ENCODE data around the gene ZNF878. TPM values are rescaled to one million over a fixed set of nuclear protein-coding genes. Genes with fewer than 3 reads are reported as not detected.

Gene ZNF878
- total RNA-seq = under 0.01 and 0.43 TPM in 2 replicates

DNA sequence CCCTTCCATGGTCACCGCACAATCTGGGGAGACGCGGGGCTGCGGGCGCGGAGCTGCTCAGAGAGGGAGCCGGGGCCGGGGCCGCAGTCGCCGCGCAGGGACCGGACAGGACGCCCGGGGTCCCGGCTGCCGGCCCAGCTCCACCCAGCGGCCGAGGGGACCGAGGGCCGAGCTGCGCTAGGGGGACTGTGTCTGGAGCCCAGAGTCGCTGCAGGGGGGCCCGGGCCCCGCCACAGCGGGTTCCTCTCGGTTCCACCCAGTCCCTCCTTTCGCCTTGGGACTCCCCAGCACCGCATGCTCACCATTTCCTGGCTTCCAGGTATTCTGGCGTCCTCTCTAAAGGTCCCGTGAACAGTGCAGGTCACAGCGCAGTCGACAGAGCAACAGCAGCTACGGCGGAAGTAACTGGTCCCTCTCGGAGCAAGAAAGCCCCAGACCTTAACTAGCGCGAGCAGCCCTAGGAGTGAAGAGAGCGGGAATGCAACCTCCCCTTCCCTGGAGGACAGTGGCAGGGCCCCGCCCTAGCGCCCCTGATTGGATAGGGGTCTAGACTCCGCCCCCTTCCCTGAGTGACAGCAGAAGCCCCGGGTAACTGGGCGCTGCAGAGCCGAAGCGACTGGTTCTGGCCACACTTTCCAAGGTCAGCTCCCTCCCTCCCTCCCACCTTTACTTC, at the start of gene ZNF878:
ZNF878 (minus strand) TSS at position 465 of the 673 bp plus-strand sequence; CDS start at position 305, 160 bp downstream.

DNA sequence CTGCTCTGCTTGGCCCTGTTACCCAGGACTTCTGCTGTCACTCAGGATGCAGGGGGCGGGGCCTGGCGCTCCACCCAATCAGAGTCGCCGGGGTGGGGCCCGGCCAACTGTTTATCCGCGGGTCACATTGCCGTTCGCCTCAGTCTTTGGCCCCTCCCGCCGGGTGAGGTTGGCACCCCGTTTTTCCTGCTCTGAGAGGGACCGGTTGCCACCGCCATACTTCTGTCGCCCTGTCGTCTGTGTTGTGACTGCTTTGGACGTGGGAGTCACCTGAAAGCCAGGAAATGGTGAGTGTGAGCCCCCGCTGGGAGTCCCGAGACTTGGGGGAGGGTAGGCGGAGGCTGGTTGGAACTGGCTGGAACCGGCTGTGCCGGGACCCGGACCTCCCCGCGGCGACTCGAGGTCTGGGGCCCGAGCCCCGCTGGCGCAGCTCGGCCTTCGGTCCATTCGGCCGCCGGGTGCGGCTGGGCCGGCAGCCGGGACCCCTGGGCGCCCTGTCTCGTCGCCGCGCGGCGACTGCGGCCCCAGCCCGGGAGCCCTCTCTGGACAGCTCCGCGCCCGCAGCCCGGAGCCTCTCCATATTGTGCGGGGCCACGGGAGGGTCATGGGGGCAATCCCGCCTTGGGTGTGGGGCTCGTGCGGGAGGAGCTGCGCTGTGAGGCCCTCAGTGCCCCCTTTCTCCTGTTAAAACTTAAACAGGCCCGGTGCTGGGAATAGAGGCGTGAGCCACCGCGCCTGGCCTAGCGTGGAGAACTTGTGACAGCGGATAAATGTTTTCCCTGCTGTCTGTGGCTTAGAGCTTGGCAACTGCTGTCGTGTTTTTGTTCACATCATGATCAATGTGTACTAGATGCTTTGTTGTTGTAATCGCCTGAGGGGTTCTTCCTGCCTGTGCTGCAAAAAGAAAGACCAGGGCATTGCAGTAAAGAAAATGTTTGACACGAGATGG, 12.1 kb upstream of the ZNF878 start, which contains the start of gene ZNF844:
ZNF844 (plus strand) TSS at position 142 of the 949 bp plus-strand sequence; CDS start at position 285, 143 bp downstream.

DNA sequence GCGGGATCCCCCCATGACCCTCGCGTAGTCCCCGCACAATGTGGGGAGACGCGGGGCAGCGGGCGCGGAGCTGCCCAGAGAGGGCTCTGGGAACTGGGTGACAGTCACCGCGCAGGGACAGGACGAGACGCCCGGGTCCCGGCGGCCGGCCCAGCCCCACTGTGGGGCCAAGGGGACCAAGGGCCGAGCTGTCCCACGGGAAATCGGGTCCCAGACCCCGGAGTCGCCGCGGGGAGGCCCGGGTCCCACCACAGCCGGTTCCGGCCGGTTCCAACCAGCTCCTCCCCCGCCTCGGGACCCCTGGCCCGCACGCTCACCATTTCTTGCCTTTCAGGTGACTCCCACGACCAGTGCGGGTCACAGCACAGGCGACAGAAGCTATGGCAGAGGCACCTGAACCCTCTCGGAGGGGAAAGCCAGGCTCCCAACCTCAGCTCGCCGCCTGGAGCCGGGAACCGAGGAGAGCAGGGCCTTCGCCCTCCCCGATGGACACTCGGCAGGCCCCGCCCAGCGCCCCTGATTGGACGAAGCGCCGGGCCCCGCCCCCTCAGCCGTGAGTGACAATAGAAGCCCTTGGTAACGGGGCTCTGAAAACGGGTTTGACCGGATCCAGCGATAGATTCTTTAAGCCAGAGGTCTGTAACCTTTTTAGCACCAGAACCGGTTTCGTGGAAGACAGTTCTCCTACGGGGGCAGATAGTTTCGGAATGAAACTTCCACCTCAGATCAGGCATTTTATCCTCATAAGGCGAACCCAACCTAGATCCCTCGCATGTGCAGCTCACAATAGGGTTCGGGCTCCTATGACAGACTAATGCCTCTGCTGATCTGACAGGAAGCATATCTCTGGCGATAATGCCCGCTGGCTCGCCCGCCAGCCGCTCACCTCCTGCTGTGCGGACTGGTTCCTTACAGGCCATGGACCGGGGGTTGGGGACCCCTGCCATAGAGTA, 17.3 kb downstream of the ZNF878 start, which contains the start of gene ZNF433:
ZNF433 (minus strand) TSS at position 460 of the 953 bp plus-strand sequence; CDS start at position 320, 140 bp downstream.

Other genes with a start within 250 kb of the ZNF878 start
- gene ZNF440, start 238.7 kb downstream of the ZNF878 start, total RNA-seq = 8.5 and 14.2 TPM in 2 replicates
- gene ZNF439, start 204.2 kb downstream of the ZNF878 start, total RNA-seq = 1.0 and 5.3 TPM in 2 replicates
- 0.34 and 2.7 TPM in 2 replicates for gene ZNF69, start 165.2 kb downstream of the ZNF878 start, total RNA-seq
- 10.3 and 12.4 TPM in 2 replicates for gene ZNF700, start 127.9 kb downstream of the ZNF878 start, total RNA-seq
- gene ZNF763, start 87.9 kb downstream of the ZNF878 start, total RNA-seq = 0.68 and 1.9 TPM in 2 replicates
- gene ZNF433, start 17.3 kb downstream of the ZNF878 start, total RNA-seq = 7.2 and 8.5 TPM in 2 replicates
- gene ZNF844, start 11.8 kb upstream of the ZNF878 start, total RNA-seq = 3.8 and 9.5 TPM in 2 replicates
- gene ZNF20, start 87.4 kb upstream of the ZNF878 start, total RNA-seq = 2.7 and 7.5 TPM in 2 replicates
- gene ZNF625, start 103.8 kb upstream of the ZNF878 start, total RNA-seq = 4.8 and 10.3 TPM in 2 replicates
- 6.2 and 9.0 TPM in 2 replicates for gene ZNF136, start 110.1 kb upstream of the ZNF878 start, total RNA-seq
- 9.6 and 11.8 TPM in 2 replicates for gene ZNF44, start 241.9 kb upstream of the ZNF878 start, total RNA-seq